Activated CD4-positive, CD25-positive, alpha-beta regulatory T cell treated with anti-CD3 and anti-CD28 coated beads, Interleukin-2, amount 50 U/mL, for 24 hours (primary cell): ENCODE results near the gene MGMT.

ENCODE experiments used
- ATAC-seq, 2 donors: fragments of 150-1000 bp; cut with Tn5 transposase; one replicate each; pipeline ENCODE4 v1.10.0; 2021; ENCODE audit warnings: mild to moderate bottlenecking in 1 of 2, moderate library complexity in 1 of 2

The MGMT gene

DNA sequence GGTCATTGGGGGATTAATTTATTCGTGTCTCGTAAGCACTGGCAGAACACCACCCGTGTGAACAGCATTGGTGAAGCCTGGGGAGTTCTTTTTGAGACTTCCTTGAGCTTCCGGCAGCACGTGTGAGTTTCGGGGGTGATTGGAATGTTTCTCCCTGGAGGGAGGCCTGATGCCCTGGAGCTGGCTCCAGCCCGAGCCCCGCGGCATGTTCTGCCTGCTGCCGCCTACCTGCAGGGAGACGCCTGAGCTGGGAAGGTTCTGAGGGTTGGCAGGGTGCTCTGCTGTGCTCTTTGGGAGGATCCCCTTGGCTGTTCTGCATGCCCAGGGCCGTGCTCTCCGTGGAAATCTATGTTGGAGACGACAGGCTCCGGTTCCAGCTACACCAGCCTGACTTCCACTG, 159.3 kb downstream of the MGMT start:
- ATAC-seq, result no peak

GRCh38 chr10:129626796-129627435, 159.9 kb downstream of the MGMT start:
- no peak for ATAC-seq

- ATAC-seq, result no peak
These were observed 160.4 kb downstream of the MGMT start for GRCh38 chr10:129627442-129627841.

GRCh38 chr10:129628823-129629222, 161.8 kb downstream of the MGMT start:
- ATAC-seq, result no peak

DNA sequence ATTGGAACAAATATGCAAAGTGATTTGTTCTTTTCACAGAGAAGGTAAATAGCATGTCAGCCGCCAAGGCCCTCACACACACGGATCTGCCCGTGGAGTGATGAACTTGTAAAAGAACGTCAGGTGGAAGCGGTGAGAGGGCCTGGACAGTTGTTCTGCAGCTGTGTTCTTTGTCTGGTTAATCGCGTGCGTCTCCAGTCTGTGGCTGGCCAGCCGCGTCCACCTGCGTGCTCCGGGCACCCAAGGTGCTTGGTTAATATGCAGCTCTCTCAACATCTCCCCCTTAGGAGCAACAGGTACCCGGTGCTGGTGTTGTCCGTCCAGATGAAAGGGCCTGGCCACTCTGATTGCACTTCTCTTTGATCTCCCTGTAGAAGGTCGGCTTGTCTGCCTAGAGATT, 162.9 kb downstream of the MGMT start:
- ATAC-seq, result no peak

DNA sequence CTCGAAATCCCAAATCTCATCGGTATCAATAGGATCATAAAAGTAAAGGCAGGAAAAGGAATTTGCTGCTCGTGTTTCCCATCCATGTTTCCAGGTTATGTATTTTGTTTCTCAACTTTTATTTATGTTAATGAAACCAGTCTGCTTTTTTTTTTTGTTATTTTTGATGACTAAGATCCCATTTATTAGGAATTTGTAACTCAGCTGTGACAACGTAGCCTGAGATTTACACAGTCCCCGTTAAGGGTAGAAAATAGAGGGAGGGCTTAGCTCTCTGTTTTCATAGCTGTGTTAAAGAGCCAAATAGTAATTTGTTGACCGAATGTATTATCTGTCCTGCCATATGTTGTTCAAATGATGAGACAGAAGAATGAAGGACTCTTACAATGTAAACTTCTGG, 164.0 kb downstream of the MGMT start:
- no peak for ATAC-seq

GRCh38 chr10:129631870-129632623, 165.0 kb downstream of the MGMT start:
- ATAC-seq, result no peak

DNA sequence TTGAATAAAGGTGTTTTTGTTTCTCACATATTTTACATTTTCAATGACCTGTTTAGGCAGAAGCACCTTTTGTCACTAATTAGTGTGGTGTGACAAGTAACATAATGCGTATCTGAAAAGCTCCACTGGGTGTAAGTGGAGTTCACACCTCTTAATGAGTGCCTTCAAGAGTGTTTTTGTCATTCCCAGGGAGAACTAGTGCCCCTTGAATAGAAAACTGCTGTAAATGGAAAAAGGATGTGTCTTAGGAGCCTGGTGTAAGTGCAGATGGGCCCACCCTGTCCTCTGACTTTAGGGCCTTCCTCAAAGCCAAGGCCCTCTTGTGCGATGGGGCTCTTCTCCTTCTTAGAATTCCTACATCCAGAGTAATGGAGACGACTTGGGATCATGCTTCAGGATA, 170.0 kb downstream of the MGMT start:
- ATAC-seq, result no peak

- no peak for ATAC-seq
These were observed 170.8 kb downstream of the MGMT start for GRCh38 chr10:129637846-129638245.

- ATAC-seq, result no peak
These were observed 174.3 kb downstream of the MGMT start for GRCh38 chr10:129641351-129641750.

- ATAC-seq, result no peak
These were observed 174.9 kb downstream of the MGMT start for GRCh38 chr10:129641982-129642381.

DNA sequence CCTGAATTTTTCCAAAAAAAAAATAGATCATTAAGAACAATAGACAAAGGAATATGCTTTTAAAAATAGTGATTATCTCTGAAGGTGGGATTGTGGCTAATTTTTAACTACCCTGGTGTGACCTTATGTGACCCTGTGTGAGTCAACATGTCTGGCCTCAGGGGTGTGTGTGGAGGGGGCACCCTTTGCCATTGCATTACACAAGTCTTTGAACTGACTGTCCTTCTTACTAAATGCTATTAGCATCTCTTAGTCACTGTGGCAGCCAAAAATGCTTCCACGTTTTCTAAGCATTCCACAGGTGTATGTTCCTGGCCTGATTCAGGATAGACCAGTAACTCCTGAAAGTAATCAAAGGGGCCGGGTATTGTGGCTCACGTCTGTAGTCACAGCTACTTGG, 175.4 kb downstream of the MGMT start:
- no peak for ATAC-seq

GRCh38 chr10:129643266-129643665, 176.2 kb downstream of the MGMT start:
- ATAC-seq, result no peak

DNA sequence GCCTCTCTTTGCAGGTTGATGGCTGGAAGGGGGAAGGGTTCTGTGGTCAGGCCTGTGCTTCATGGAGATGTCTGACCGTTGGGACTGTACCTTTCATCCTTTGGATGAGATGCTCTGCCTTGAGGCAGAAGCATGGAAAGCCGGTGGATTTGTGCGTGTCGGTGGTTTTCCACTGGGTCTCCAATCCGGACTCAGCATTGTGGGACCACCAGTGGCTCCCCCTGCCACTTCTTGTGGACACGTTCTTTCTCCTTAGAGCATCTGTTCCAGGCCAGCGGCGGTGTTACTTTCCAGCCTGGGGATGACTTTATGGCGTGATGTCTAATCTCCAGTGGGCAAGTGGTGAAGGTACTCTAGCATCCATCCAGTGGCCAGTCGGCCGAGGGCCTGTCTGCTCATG, 178.4 kb downstream of the MGMT start:
- no peak for ATAC-seq

DNA sequence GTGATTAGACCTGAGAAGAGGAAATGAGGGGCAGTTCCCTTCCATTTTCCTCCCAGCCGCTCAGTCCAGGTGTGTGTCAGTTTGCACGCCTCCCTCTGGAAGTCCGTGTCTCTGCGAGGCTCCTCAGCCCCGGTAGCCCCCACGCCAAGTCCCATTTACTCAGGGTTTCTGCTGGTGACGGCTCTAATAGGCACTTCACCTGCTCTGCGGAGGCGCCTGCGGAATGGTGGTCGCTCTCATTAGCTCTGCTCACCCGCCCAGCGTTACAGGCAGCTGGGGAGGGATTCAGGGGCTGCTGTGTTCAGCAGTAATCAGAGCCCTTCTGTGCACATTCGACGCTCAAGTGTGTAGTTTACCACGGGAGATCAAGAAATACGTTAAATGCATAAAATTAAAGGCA, 179.9 kb downstream of the MGMT start:
- no peak for ATAC-seq

DNA sequence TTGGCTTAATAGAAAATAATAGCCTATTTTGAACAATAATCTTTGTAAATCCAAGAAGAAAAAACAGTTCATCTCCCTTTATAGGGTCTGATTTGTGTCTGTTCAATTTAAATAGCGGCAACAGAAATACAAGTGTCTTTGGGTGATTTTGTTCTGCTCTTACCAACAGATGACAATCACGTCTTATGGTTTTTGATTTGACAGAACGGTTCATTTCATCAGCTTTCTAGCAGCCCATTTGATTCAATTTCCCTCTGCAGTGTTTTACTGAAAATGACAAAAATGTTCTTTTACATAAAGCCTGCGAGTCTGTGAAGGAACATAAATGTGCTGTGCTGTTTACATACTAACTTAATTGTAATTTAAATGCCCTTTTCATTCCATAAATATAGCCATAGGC, 180.5 kb downstream of the MGMT start:
- no peak for ATAC-seq

- no peak for ATAC-seq
These were observed 181.8 kb downstream of the MGMT start for GRCh38 chr10:129648856-129649255.

- ATAC-seq, result no peak
These were observed 185.0 kb downstream of the MGMT start for GRCh38 chr10:129652021-129652420.

- no peak for ATAC-seq
These were observed 185.6 kb downstream of the MGMT start for GRCh38 chr10:129652521-129653201.

DNA sequence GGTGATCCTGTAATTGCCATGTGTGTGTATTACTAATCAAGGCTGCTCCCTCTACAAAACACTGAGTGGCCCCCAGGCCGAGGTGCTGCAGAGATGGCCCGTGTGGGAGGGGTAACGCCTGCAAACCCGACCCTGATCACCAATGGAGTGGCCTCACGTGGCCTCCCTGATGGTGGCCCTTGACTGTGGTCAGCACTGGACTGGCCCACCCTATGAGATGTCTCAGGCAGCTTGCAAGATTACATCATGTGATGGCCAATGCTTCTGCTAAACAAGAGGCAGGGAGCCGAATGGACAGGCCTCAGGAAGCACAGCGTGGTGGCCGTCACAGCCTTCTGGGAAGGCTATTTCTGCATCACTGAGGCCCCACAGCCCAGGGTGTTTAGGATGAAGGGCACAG, 186.4 kb downstream of the MGMT start:
- no peak for ATAC-seq

DNA sequence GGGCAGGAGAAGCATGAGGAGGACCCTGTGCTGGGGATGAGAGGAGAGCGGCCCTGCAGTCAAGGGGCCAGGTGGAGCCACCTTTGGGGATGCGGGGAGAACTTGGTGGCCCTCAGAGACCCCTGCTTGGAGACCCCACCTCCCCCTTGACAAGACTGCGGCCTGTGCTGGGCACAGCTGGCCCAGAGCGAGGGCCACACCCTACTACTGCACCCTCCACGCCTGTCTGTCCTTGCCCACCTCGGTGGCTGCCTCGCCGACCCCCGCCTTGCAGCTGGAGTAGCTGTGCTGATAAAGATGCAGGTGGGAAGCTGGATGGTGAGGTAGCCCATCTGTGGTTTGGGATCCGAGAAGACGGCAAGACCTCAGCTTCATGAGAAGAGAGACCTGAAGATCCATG, 186.8 kb downstream of the MGMT start:
- ATAC-seq, result no peak

DNA sequence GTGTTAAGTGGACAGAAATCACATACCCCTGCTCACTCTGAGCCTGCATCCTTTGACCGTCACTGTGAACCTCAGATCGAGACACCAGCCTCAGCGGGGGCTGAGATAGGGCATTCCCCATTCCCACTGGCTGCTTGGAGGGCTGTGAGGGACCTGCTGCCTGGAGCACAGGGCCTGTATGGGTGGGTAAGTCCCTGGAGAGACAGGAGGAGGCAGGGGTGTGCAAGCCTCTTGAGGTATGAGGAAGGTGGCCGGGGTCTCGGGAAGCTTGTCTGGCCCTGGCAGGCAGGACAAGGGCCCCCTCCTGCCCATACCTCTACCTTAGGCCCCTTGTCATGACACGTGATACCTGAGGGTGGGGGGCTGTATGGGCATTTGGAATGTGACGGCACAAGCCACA, 187.4 kb downstream of the MGMT start:
- no peak for ATAC-seq

DNA sequence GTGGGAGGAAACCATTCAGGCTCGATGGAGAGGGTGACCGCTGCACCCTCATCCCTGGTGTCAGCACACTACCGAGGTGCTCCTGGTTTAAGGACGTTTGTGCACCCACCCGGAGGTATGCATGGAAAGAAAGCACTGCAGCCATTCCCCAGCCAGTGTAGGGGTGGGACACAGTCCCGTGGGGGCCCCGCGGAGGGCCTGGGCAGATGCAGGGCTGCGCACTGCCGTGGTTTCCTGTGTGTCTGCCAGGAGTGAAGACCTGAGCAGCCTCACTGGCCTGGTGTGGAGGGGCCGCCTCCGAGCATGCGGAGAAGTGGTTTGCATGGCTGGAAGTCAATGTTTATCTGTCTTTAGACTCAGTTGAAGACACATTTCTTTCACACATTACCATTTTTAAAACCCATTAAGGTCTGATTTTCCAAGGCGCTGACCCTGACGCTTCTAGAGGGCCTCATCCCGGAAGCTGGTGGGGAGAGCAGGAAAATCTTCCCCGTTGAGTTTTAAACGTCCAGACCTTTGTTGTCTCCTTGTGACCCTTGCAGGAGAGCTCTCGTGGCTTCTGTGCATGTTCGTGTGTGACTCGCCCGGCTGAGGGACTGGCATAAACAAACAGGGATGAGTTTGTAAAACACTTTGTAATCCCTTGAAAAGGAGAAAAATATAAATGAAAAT, 188.1 kb downstream of the MGMT start:
- ATAC-seq, result no peak

- no peak for ATAC-seq
These were observed 188.6 kb downstream of the MGMT start for GRCh38 chr10:129655679-129656031.
